ENCODE results near the gene ILF2.

The ILF2 gene

GRCh38 chr1:153688736-153689328, 18.0 kb upstream of the ILF2 start:
- no peaks in the 10 kb centered on the region for H3K9me3 ChIP-seq (ENCODE audit: control insufficient read depth, low read length)
- no peaks in the 10 kb centered on the region for H3K27me3 ChIP-seq (ENCODE audit: control insufficient read depth, insufficient read depth, low read length)
- no peak overlapping the region for H3K9ac ChIP-seq (ENCODE audit: low read length)
- no peak overlapping the region for H3K4me3 ChIP-seq (ENCODE audit: low read length)
- H3K36me3 ChIP-seq (ENCODE audit: control insufficient read depth, insufficient read depth, low read length): no peaks in the 10 kb centered on the region
- H3K4me1 ChIP-seq (ENCODE audit: control insufficient read depth, insufficient read depth, low read length): peaks cover 4% of the 10 kb centered on the region

GRCh38 chr1:153688276-153688675, 17.5 kb upstream of the ILF2 start:
- Histone ChIP-seq H3K36me3 (ENCODE audit: control insufficient read depth, insufficient read depth, low read length) (no peaks in the 10 kb centered on the region), H3K9me3 (ENCODE audit: control insufficient read depth, low read length) (no peaks in the 10 kb centered on the region), H3K9ac (ENCODE audit: low read length) (no peak overlapping the region), H3K4me3 (ENCODE audit: low read length) (no peak overlapping the region), H3K4me1 (ENCODE audit: control insufficient read depth, insufficient read depth, low read length) (peaks cover 4% of the 10 kb centered on the region), H3K27me3 (ENCODE audit: control insufficient read depth, insufficient read depth, low read length) (no peaks in the 10 kb centered on the region)

DNA sequence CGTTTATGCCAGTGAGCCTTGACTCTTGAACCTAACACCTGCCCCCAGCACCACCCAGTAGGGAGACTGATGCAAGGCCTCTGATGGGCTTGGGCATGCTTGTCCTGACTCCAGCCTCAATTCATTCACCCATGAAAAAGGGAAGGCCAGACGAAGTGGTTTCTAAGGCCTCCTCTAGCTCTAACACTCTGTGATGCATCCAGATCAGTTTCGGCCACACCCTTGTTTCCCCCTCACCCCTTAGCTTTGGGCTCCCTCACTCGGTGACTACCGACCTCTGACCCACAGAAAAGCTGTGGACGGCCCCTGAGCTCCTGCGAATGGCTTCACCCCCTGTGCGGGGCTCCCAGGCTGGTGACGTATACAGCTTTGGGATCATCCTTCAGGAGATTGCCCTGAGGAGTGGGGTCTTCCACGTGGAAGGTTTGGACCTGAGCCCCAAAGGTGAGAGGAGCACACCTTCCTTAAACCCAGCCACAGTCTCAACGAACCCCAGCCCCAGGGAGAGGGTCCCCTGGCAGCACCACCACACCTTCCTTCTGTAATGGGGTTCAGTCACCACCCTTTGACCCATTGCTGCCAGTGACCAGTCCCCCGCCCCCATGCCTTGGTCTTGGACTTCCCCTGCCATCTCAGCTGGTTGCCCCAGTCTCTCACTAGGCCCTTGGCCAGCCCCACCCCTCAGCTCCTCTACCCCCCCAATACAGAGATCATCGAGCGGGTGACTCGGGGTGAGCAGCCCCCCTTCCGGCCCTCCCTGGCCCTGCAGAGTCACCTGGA, 16.7 kb upstream of the ILF2 start:
- H3K27me3 ChIP-seq (ENCODE audit: control insufficient read depth, insufficient read depth, low read length): no peaks in the 10 kb centered on the region
- H3K9me3 ChIP-seq (ENCODE audit: control insufficient read depth, low read length): no peaks in the 10 kb centered on the region
- H3K4me1 ChIP-seq (ENCODE audit: control insufficient read depth, insufficient read depth, low read length): peaks cover 4% of the 10 kb centered on the region
- no peak overlapping the region for H3K4me3 ChIP-seq (ENCODE audit: low read length)
- no peaks in the 10 kb centered on the region for H3K36me3 ChIP-seq (ENCODE audit: control insufficient read depth, insufficient read depth, low read length)
- H3K9ac ChIP-seq (ENCODE audit: low read length): no peak overlapping the region

DNA sequence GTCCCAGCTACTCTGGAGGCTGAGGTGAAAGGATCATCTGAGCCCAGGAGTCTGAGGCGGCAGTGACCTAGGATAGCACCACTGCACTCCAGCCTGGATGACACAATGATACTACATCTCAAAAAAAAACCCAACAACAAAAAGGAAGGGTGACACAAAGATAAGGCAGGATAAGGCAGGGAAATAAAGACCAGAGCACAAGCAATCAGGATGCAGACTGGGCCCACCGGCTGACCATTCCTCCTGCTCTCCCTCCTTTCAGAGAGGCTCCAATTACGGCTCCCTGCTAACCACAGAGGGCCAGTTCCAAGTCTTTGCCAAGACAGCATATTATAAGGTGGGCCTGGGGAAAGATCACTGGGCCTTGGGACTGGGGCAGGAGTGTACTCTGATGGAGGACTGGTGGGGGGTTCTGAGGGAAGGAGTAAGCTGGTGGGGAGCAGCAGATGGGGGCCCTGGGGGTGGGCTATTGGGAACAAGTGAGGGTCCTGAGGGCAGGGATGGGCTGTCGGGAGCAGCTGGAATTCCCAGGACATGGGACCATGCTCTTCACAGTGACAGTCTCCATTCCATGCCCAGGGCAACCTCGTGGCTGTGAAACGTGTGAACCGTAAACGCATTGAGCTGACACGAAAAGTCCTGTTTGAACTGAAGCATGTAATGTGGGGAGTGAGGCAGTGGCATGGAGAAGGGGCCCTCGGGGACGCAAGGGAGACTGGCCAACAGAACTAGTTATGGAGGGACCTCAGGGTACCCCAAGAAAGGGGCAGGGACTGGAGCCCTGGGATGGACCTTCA, 14.9 kb upstream of the ILF2 start:
- Histone ChIP-seq H3K4me3 (ENCODE audit: low read length) (no peak overlapping the region), H3K9me3 (ENCODE audit: control insufficient read depth, low read length) (no peaks in the 10 kb centered on the region), H3K27me3 (ENCODE audit: control insufficient read depth, insufficient read depth, low read length) (peaks cover 9% of the 10 kb centered on the region), H3K9ac (ENCODE audit: low read length) (no peak overlapping the region), H3K36me3 (ENCODE audit: control insufficient read depth, insufficient read depth, low read length) (no peaks in the 10 kb centered on the region), H3K4me1 (ENCODE audit: control insufficient read depth, insufficient read depth, low read length) (peaks cover 4% of the 10 kb centered on the region)

DNA sequence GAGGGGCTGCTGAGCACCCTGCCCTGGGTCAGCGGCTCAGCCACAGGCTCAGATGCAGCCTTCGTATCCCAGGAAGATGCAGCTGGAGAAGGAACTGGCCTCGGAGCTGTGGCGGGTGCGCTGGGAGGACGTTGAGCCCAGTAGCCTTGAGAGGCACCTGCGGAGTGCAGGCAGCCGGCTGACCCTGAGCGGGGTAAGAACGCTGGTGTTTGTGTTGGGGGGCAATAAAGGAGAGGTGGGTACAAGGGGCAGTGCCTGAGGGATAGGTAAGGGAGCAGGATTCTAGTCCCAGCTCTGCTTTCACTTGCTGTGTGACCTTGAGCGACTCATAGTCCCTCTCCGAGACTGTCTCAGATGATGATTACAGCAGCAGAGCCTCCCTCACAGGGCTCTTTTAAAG, 14.1 kb upstream of the ILF2 start:
- Histone ChIP-seq H3K36me3 (ENCODE audit: control insufficient read depth, insufficient read depth, low read length) (no peaks in the 10 kb centered on the region), H3K27me3 (ENCODE audit: control insufficient read depth, insufficient read depth, low read length) (peaks cover 17% of the 10 kb centered on the region)

DNA sequence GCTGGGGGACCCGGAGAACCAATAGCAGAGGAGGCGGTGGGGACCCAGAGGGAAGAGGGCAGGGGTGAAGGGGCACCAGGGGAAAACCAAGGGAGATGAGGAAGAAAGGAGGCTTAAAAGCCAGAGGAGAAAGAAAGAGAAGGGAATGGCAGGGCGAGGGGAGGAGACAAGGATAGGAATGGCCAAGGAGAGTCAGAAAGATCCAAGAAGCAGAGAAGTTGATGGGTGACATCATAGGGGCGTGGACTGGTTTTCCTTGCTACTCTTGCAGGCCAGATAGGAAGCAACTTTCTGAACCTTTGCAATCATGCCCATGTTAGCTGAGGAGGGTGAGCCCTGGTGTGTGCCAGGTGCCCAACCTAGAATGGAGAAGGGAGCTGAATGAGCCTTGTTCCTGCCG, 13.1 kb upstream of the ILF2 start:
- Histone ChIP-seq H3K4me3 (ENCODE audit: low read length) (no peak overlapping the region), H3K36me3 (ENCODE audit: control insufficient read depth, insufficient read depth, low read length) (no peaks in the 10 kb centered on the region), H3K27me3 (ENCODE audit: control insufficient read depth, insufficient read depth, low read length) (peaks cover 28% of the 10 kb centered on the region), H3K9ac (ENCODE audit: low read length) (no peak overlapping the region), H3K4me1 (ENCODE audit: control insufficient read depth, insufficient read depth, low read length) (peaks cover 13% of the 10 kb centered on the region), H3K9me3 (ENCODE audit: control insufficient read depth, low read length) (no peaks in the 10 kb centered on the region)

More for the DNA sequence above, 14.1 kb upstream of the ILF2 start:
- Histone ChIP-seq H3K9ac (ENCODE audit: low read length) (no peak overlapping the region), H3K9me3 (ENCODE audit: control insufficient read depth, low read length) (no peaks in the 10 kb centered on the region), H3K4me3 (ENCODE audit: low read length) (no peak overlapping the region), H3K4me1 (ENCODE audit: control insufficient read depth, insufficient read depth, low read length) (peaks cover 4% of the 10 kb centered on the region)

- no peak overlapping the region for H3K4me3 ChIP-seq (ENCODE audit: low read length)
- peaks cover 39% of the 10 kb centered on the region for H3K27me3 ChIP-seq (ENCODE audit: control insufficient read depth, insufficient read depth, low read length)
- H3K36me3 ChIP-seq (ENCODE audit: control insufficient read depth, insufficient read depth, low read length): no peaks in the 10 kb centered on the region
- H3K9ac ChIP-seq (ENCODE audit: low read length): no peak overlapping the region
- no peaks in the 10 kb centered on the region for H3K9me3 ChIP-seq (ENCODE audit: control insufficient read depth, low read length)
- H3K4me1 ChIP-seq (ENCODE audit: control insufficient read depth, insufficient read depth, low read length): peaks cover 25% of the 10 kb centered on the region
Observed at GRCh38 chr1:153682730-153683129, 11.9 kb upstream of the ILF2 start.

DNA sequence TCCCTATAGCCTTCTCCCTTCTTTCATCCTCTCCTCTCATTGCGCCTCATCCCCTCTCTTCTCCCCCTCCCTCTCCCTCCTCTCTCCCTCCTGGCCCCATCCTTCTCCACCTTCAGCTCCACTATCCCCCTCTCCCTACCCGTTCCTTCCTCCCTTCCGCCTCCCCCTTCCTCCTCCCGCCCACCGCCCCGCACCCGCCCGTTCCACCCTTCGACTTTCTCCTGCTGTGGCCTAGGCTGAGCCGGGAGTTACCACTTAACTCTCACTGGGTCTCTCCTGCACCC, 9.3 kb upstream of the ILF2 start:
- Histone ChIP-seq H3K36me3 (ENCODE audit: control insufficient read depth, insufficient read depth, low read length) (no peaks in the 10 kb centered on the region), H3K27me3 (ENCODE audit: control insufficient read depth, insufficient read depth, low read length) (peaks cover 44% of the 10 kb centered on the region), H3K9ac (ENCODE audit: low read length) (no peak overlapping the region), H3K9me3 (ENCODE audit: control insufficient read depth, low read length) (no peaks in the 10 kb centered on the region), H3K4me1 (ENCODE audit: control insufficient read depth, insufficient read depth, low read length) (peaks cover 28% of the 10 kb centered on the region), H3K4me3 (ENCODE audit: low read length) (no peak overlapping the region)

DNA sequence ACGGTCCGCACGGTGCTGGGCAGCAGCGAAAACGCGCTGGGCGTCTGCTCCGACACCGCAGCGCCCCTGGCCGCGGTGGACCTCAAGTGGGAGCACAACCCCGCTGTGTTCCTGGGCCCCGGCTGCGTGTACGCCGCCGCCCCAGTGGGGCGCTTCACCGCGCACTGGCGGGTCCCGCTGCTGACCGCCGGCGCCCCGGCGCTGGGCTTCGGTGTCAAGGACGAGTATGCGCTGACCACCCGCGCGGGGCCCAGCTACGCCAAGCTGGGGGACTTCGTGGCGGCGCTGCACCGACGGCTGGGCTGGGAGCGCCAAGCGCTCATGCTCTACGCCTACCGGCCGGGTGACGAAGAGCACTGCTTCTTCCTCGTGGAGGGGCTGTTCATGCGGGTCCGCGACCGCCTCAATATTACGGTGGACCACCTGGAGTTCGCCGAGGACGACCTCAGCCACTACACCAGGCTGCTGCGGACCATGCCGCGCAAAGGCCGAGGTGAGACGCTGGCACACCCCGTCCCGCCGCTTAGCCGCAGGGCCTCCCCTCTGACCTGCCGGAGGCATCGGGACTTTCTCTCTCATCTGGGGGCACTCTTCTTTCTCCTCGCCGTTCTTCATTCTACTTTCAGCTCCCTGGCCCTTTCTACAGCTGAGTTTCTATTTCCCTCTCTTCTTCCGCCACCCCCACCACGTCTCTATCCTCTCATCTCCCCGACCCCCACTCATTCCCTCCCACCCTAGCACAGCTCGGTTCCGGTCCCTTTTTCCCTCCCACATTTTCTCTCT, 8.7 kb upstream of the ILF2 start:
- Histone ChIP-seq H3K4me3 (ENCODE audit: low read length) (peak overlapping the region; percentile 14), H3K4me1 (ENCODE audit: control insufficient read depth, insufficient read depth, low read length) (peaks cover 24% of the 10 kb centered on the region), H3K9ac (ENCODE audit: low read length) (peak overlapping the region; percentile 47), H3K27me3 (ENCODE audit: control insufficient read depth, insufficient read depth, low read length) (peaks cover 44% of the 10 kb centered on the region), H3K36me3 (ENCODE audit: control insufficient read depth, insufficient read depth, low read length) (no peaks in the 10 kb centered on the region), H3K9me3 (ENCODE audit: control insufficient read depth, low read length) (no peaks in the 10 kb centered on the region)

DNA sequence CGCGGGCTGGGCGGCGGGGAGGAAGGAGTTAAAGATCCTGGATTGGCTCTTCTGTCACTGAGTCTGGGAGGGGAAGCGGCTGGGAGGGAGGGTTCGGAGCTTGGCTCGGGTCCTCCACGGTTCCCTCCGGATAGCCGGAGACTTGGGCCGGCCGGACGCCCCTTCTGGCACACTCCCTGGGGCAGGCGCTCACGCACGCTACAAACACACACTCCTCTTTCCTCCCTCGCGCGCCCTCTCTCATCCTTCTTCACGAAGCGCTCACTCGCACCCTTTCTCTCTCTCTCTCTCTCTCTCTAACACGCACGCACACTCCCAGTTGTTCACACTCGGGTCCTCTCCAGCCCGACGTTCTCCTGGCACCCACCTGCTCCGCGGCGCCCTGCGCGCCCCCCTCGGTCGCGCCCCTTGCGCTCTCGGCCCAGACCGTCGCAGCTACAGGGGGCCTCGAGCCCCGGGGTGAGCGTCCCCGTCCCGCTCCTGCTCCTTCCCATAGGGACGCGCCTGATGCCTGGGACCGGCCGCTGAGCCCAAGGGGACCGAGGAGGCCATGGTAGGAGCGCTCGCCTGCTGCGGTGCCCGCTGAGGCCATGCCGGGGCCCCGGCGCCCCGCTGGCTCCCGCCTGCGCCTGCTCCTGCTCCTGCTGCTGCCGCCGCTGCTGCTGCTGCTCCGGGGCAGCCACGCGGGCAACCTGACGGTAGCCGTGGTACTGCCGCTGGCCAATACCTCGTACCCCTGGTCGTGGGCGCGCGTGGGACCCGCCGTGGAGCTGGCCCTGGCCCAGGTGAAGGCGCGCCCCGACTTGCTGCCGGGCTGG, 7.9 kb upstream of the ILF2 start, which contains the start of gene NPR1:
NPR1 (plus strand) TSS at position 170 of the 818 bp plus-strand sequence; CDS start at position 591, 421 bp downstream.
- Histone ChIP-seq H3K9me3 (ENCODE audit: control insufficient read depth, low read length) (no peaks in the 10 kb centered on the region), H3K36me3 (ENCODE audit: control insufficient read depth, insufficient read depth, low read length) (no peaks in the 10 kb centered on the region), H3K4me3 (ENCODE audit: low read length) (peak within 1 kb of the TSS; percentile 14), H3K9ac (ENCODE audit: low read length) (peak within 1 kb of the TSS; percentile 47), H3K4me1 (ENCODE audit: control insufficient read depth, insufficient read depth, low read length) (peaks cover 24% of the 10 kb centered on the region), H3K27me3 (ENCODE audit: control insufficient read depth, insufficient read depth, low read length) (peaks cover 44% of the 10 kb centered on the region)
